GM12873 (cell line): Measurements from ENCODE around the gene ZFYVE28.

Source experiments
- TF ChIP-seq, protein P1 (sequence below): IDR thresholded peaks from 2 replicates; pipeline ENCODE4 v1.5.1; 2012; ENCODE audit warnings: low read depth, mild to moderate bottlenecking, moderate library complexity, low read length, control low read depth; ENCODE audit not compliant: insufficient read depth; ENCODE audit errors: missing control alignments

ZFYVE28 gene

DNA sequence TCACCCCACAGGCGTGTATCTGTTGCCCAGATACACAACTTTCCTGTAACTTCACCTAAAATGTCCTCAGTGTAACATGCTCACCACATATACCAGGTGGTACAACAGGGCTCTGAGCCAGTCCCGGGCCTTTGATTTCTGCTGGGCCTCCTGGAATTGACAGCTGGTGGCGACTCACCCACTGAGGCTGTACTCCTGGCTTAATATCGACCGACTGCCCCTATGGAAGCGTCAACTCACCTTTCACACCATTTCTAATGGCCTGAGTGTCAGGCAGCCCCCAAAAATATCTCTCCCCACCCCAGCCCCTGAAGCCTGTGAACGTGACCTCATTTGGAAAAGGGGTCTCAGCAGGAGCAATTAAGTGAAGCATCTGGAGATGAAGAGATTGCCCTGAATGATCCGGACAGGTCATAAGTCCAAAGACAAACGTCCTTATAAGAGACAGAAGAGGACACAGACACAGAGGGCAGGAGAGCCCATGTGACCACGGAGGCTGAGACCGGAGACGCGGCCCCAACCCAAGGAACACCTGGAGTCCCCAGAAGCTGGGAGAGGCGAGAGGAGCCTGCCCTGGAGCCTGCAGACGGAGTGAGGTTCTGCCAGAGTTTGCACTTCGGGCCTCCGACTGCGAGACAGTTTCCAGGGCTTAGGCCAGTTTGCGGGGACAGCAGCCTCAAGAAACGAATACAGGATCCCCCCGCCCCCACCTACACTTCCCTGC, 144.0 kb downstream of the ZFYVE28 start:
- TF ChIP-seq, protein P1, sequence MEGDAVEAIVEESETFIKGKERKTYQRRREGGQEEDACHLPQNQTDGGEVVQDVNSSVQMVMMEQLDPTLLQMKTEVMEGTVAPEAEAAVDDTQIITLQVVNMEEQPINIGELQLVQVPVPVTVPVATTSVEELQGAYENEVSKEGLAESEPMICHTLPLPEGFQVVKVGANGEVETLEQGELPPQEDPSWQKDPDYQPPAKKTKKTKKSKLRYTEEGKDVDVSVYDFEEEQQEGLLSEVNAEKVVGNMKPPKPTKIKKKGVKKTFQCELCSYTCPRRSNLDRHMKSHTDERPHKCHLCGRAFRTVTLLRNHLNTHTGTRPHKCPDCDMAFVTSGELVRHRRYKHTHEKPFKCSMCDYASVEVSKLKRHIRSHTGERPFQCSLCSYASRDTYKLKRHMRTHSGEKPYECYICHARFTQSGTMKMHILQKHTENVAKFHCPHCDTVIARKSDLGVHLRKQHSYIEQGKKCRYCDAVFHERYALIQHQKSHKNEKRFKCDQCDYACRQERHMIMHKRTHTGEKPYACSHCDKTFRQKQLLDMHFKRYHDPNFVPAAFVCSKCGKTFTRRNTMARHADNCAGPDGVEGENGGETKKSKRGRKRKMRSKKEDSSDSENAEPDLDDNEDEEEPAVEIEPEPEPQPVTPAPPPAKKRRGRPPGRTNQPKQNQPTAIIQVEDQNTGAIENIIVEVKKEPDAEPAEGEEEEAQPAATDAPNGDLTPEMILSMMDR: no peak

DNA sequence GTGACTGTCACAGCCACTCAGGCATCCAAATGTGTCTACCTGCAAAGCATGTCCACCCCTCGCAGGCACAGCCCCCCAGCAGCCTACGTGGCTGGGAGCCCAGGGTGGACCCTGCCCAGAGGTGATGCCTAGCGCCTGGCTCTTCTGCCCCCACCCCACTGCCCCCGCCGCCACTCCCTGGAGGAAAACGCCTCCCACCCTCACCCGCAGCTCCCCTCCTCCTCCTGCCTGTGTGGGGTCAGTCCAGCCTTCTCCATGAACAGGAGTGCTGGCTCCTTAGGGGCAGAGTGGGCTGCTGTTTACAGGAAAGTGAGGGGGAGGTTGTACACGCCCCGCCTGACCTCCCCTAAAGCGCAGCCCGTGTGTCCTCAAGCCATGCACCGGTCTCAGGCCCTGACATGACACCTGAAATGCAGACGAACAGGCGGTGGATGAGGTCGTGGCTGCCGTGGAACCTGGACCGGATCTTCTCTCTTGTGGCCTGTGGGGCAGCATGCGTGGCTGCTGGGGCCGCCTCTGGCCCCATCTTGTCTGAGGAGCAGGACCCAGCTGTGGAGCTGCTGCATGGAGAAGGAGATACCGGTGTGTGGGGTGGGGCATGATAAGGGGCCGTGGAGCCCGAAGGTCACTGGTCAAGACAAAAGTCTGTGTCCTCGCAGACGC, 144.7 kb downstream of the ZFYVE28 start:
- TF ChIP-seq, protein P1: no peak

DNA sequence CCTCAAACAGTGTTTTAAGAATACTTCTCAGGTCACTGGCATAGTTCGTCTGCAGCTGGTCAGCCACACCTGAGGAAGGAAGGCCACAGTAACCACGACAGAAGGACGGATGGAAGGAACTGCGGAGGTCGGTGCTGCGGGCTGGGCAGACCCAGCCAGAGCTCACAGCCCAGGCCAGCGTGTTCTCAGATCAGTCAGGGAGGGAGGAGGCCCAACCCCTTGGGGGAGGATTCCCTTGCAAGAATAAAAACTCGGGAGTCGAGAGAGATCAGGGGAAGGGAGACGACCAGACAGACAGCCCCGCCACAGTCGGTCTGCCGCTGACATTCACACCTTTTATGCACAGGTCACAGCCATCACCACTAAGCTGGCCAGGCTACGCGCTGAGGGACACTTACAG, 145.2 kb downstream of the ZFYVE28 start:
- TF ChIP-seq, protein P1: no peak

DNA sequence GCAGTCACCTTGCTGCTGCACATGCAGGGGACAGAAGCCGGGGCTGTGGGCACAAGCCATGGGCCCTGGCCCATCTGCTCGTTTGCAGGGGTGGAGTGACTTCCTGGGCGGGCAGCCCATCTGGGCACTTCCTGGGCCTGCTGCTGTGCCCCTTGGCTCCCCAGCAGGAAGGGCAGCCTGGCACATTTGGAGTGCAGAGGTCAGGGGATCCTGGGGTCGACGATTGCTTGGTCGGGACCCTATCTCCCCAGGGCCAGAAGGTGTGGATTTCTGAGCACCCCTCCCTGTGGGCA, 145.7 kb downstream of the ZFYVE28 start:
- TF ChIP-seq, protein P1: no peak

DNA sequence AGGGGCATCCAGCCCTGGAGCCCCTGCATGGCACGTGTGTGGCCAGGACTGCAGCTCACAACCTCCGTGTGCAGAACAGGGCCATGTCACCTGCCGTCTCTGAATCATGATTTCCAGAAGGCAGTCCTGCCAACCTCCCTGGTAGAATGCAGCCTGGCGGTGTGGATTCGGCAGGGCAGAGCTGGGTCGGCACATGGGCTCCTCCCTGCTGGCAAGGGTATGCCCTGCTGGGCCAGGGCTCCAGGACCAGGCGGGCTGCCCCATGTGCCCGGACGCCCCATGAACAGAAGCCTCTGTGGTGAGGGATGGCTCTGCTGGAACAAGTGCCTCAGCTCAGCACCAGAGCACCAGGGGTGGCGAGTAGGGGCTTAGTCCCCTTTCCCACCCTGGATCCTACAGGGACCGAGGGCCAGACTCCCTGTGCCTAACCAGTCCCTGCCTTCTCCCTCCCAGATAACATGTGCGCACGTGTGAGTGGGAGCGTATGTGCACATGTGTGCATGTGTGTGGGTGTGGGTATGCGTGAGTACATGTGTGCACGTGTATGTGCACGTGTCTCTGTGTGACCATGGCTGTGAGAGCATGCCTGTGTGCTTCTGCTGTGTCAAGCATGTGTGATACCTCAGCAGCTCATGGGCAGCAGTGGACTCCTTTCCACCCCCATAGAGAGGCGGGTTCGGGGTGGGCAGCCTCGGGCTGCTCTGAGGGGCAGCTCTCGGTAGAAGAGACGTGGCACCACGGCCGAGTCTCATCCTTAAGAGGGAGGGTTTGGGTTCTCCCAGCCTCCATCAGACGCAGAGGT, 146.2 kb downstream of the ZFYVE28 start:
- TF ChIP-seq, protein P1: no peak

DNA sequence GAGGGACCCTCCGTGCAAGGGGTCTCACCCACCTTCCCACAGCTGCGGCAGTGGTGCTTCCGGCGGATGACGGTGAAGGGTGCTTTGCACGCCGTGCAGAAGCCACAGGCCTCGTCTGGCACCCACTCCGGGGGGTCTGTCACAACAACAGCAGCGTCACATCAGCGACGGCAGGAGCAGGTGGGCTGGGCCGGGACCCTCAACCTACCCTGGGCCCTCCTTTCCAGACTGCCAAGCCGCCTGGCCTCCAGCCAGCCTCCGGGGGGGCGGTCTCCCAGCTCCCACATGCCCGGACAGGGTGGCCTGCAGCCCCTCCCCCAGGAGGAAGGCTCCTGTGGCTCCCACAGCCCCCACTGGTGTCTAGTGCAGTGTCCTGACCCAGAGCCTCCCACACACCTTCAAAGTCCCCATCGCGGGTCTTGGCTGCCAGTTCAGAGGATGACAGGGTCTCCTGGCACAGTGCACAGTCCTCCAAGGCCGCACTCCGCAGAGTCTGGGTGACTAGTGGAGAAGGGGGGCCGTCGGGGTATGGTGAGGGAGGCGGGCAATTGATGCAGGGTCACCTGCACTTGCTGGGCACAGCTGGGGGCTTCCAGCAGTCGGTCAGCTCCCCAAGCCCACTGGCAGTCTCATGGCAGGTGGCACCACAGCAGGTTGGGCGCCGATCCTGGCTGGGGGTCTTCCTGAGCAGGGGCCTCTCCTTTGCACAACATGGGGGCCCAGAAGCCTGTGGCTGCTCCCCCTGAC, 147.0 kb downstream of the ZFYVE28 start:
- TF ChIP-seq, protein P1: no peak
